ENCODE measurements around the gene UNC5CL.

GRCh38 chr6:41063884-41064285, 24.9 kb upstream of the UNC5CL start:
- TF ChIP-seq CTCF (conservative IDR thresholded peaks at IDR 0.05; ENCODE audit: low read depth, low read length): no peak
- no peak for TF ChIP-seq POLR2A (IDR thresholded peaks at IDR 0.05; ENCODE audit: low read depth, low read length)
- no peak for TF ChIP-seq CEBPB (IDR thresholded peaks at IDR 0.05; ENCODE audit: low read depth, low read length)
- no peak for TF ChIP-seq RFX5 (IDR thresholded peaks at IDR 0.05; ENCODE audit: low read depth, low read length)
- TF ChIP-seq, protein P1, sequence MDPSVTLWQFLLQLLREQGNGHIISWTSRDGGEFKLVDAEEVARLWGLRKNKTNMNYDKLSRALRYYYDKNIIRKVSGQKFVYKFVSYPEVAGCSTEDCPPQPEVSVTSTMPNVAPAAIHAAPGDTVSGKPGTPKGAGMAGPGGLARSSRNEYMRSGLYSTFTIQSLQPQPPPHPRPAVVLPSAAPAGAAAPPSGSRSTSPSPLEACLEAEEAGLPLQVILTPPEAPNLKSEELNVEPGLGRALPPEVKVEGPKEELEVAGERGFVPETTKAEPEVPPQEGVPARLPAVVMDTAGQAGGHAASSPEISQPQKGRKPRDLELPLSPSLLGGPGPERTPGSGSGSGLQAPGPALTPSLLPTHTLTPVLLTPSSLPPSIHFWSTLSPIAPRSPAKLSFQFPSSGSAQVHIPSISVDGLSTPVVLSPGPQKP (IDR thresholded peaks at IDR 0.05; ENCODE audit: borderline replicate concordance, low read depth, low read length): no peak

Measured in IMR-90 (cell line).